SKM-1 (cell line): ENCODE measurements around the gene KLHL33.

ENCODE experiments used
- DNase-seq: peaks from one replicate; lab custom pipeline; 2025; ENCODE audit not compliant: unreplicated experiment; lab: John Stamatoyannopoulos, UW

Gene KLHL33

GRCh38 chr14:20435582-20436362 is at the start of gene KLHL33:
Gene KLHL33, minus strand, starts transcription at chr14:20436166. Its CDS starts 355 bp downstream, at chr14:20435811.
- no peak for DNase-seq

- no peak for DNase-seq
Measured at GRCh38 chr14:20482382-20482781, 46.4 kb upstream of the KLHL33 start.

GRCh38 chr14:20478894-20479293 is 42.9 kb upstream of the KLHL33 start:
- no peak for DNase-seq

- DNase-seq = no peak
Measured at GRCh38 chr14:20477211-20477876, 41.4 kb upstream of the KLHL33 start.

GRCh38 chr14:20476776-20477175 is 40.8 kb upstream of the KLHL33 start:
- no peak for DNase-seq

GRCh38 chr14:20472536-20473169 is 36.7 kb upstream of the KLHL33 start:
- no peak for DNase-seq

- no peak for DNase-seq
Measured at GRCh38 chr14:20470603-20470901, 34.6 kb upstream of the KLHL33 start.

- DNase-seq = peak; percentile 58
Measured at GRCh38 chr14:20469890-20470602, 34.1 kb upstream of the KLHL33 start.

GRCh38 chr14:20469242-20469889 is 33.4 kb upstream of the KLHL33 start, which contains the start of gene PNP:
Gene PNP, plus strand, starts transcription at chr14:20469406. Its CDS starts 119 bp downstream, at chr14:20469525.
- DNase-seq = peak; percentile 47

GRCh38 chr14:20468764-20469241 is 32.8 kb upstream of the KLHL33 start:
- no peak for DNase-seq

GRCh38 chr14:20461225-20462141 is 25.5 kb upstream of the KLHL33 start, which contains the start of gene PIP4P1:
Gene PIP4P1, minus strand, starts transcription at chr14:20461434. Its CDS starts 109 bp downstream, at chr14:20461325.
- peak; percentile 99 for DNase-seq

GRCh38 chr14:20460458-20461224 is 24.7 kb upstream of the KLHL33 start:
- DNase-seq = no peak

- no peak for DNase-seq
Measured at GRCh38 chr14:20458031-20458789, 22.2 kb upstream of the KLHL33 start.

GRCh38 chr14:20456971-20457370 is 21.0 kb upstream of the KLHL33 start:
- no peak for DNase-seq

GRCh38 chr14:20455355-20456300 is 19.7 kb upstream of the KLHL33 start:
- no peak for DNase-seq

- DNase-seq = peak; percentile 73
Measured at GRCh38 chr14:20454516-20455354, 18.8 kb upstream of the KLHL33 start, which contains the start of the genes APEX1 and OSGEP. Gene APEX1, plus strand, starts transcription at chr14:20455226. Its CDS starts 420 bp downstream, at chr14:20455646. Gene OSGEP, minus strand, starts transcription at chr14:20454812. Its CDS starts 129 bp downstream, at chr14:20454683.
